Erythroblast (primary cell): ENCODE measurements around the gene RIPK4.

Experiments
- DNase-seq, 2 experiments: peaks; one replicate each; lab custom pipeline; 2025; lab: John Stamatoyannopoulos, UW
- GATA1 ChIP-seq: IDR thresholded peaks from 2 replicates; pipeline ENCODE4 v1.6.1; 2011; ENCODE audit warnings: low read depth, mild to moderate bottlenecking, control low read depth, low read length, moderate library complexity
- POLR2A ChIP-seq: IDR thresholded peaks from 2 replicates; pipeline ENCODE4 v1.6.1; 2011; ENCODE audit warnings: mild to moderate bottlenecking, low read length

The RIPK4 gene

GRCh38 chr21:41766883-41767605 lies at the start of gene RIPK4:
Gene RIPK4, minus strand, starts transcription at chr21:41767052. Its CDS starts 11 bp downstream, at chr21:41767041.
- no peak for TF ChIP-seq GATA1
- TF ChIP-seq POLR2A: no peak
- DNase-seq: peak; percentile 12 to 33

- DNase-seq: no peak
- TF ChIP-seq POLR2A: no peak
- TF ChIP-seq GATA1: no peak
Observed at GRCh38 chr21:41815652-41816582, 49.1 kb upstream of the RIPK4 start.

DNA sequence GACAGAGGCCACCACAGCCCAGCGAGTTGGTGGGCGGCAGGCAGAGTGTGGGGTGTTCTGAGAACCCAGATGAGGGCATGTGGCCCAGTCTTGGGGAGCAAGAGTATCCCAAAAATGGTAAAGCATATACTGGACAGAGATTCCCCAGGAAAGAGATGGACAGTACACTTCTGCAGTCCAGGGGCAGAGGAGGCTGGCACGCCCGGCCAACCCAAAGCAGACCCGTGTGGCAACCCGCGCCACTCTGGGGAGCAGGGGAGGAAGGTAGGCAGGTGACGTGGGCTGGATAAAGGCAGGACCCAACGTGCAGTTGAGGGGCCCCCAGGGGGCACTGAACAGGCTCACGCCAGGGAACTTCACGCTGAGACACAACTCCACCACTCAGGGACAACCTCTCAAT lies 46.4 kb upstream of the RIPK4 start:
- TF ChIP-seq GATA1 (no peak), POLR2A (no peak)
- DNase-seq: no peak

GRCh38 chr21:41812679-41813078 lies 45.8 kb upstream of the RIPK4 start:
- no peak for DNase-seq
- no peak for TF ChIP-seq POLR2A
- no peak for TF ChIP-seq GATA1

GRCh38 chr21:41810597-41810932 lies 43.7 kb upstream of the RIPK4 start:
- TF ChIP-seq GATA1 (no peak), POLR2A (no peak)

GRCh38 chr21:41809891-41810596 lies 43.2 kb upstream of the RIPK4 start:
- DNase-seq: no peak
- no peak for TF ChIP-seq POLR2A
- no peak for TF ChIP-seq GATA1

More at GRCh38 chr21:41810597-41810932, 43.7 kb upstream of the RIPK4 start:
- DNase-seq: no peak

GRCh38 chr21:41808846-41809245 lies 42.0 kb upstream of the RIPK4 start:
- TF ChIP-seq POLR2A (no peak), GATA1 (no peak)
- peak in 1 of 2 experiments; percentile 18 for DNase-seq

DNA sequence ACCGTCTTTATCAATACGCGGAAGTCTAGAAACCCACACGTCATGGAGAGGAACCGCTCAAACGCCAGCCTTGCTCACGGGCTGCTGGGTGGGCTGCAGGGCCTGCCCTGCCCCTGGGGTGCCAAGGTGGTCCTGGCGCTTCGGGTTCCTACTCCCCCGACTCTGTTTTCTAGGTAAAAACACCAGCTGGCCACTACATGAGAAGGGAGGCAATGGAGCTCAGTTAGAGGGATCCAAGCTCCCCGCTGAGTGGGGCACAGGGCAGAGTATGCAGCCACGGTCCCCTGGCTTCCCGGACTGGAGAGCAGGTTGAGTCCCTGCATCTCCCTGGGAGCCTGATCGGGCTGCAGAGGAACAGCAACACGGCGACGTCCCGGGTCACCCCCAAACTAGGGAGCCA lies 41.2 kb upstream of the RIPK4 start:
- TF ChIP-seq GATA1: no peak
- no peak for TF ChIP-seq POLR2A
- no peak for DNase-seq

DNA sequence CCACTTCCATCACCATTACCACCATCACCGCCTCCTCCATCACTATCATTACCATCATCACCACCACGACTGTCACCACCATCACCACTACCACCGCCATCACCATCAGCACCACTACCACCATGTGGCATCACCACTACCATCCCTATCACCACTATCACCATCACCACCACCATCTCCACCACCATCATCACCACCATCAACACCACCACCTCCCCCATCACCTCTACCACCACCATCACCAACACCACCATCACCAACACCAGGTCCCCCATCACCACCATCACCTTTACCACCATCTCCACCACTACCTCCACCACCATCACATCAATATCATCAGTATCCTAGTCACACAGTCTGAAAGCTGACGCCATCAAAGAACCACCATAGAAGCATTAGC lies 39.9 kb upstream of the RIPK4 start:
- DNase-seq: no peak
- no peak for TF ChIP-seq POLR2A
- TF ChIP-seq GATA1: no peak

DNA sequence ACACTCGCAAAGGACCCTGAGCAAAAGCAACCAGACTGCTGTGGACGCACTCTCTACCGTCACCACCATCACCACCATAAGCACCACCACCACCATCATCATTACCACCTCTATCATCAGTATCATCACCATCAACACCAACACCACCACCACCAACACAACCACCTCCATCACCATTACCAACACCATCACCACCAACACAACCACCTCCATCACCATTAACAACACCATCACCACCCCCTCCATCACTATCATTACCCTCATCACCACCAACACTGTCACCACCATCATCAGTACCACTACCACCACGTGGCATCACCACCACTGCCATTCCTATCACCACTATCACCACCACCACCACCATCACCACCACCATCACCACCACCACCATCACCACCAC lies 38.8 kb upstream of the RIPK4 start:
- no peak for DNase-seq
- no peak for TF ChIP-seq GATA1
- no peak for TF ChIP-seq POLR2A

DNA sequence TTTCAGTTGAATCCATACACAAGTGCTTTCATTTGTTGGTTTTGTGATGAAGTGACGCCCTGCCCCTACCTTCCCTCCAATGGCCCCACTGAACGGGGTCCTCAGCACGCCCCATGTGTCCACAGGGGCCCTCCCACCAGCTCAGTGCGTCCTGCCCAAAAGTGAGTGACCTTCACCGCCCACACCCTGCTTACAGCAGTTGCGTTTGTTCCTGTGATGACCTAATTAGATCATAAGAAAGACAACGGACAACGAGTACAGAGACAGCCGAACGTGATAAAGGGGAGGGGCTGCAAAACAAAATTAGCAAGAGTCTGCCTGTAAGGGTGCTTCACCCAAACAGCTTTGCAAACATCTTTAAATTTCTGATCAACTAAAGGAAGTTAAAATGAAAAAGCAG lies 38.2 kb upstream of the RIPK4 start:
- DNase-seq: no peak
- TF ChIP-seq POLR2A: no peak
- no peak for TF ChIP-seq GATA1

GRCh38 chr21:41804381-41804780 lies 37.5 kb upstream of the RIPK4 start:
- TF ChIP-seq GATA1 (no peak), POLR2A (no peak)
- DNase-seq: no peak

DNA sequence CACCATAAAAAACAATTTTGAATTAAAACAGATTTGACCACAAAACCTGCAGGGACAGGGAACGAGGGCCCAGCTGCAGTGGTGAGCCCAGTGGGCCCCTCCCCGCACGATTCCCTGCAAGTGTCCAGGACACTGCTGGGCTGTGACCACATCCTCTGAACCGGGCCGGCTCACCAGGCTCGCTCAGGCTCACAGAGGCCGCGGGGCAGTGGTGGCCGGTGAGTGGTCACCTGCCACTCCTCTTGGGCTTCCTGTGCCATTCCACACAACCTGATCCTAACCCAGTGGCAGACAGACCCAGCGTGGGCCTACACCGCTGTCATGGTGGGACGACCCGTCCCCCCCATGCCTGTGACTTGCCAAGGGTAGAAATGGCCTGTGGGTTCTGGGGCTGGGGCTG lies 36.5 kb upstream of the RIPK4 start:
- no peak for DNase-seq
- no peak for TF ChIP-seq GATA1

DNA sequence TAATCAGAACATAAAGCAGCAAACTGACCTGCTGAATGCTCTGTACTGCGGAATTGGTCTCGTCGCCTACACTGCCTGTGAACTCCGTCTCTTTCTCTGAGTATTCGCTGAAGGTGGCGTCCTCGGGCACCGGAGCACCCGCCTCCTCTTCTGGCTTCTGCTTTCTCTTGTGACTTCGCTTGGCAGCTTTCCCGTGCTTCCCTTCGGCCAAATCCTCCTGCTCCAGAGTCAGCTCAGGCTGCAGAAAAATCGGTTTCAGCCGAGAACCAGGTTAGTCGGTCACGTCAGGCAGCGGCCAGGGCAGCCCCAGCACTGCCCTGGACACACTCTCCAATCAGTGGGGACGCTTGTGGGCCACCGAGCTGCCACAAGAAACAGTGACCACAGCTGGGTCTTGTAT lies 35.8 kb upstream of the RIPK4 start:
- no peak for DNase-seq
- no peak for TF ChIP-seq POLR2A
- TF ChIP-seq GATA1: no peak
